Smooth muscle cell (in vitro differentiated cells): ENCODE results near the gene CBX2. TPM values are rescaled to one million over a fixed set of nuclear protein-coding genes. Genes with fewer than 3 reads are reported as not detected.
A peak's percentile ranks its signal among the peaks of the same experiment; 100 is the strongest.

Experiments
- DNase-seq: peaks from one replicate; lab custom pipeline; 2025; ENCODE audit not compliant: unreplicated experiment; lab: John Stamatoyannopoulos, UW
- H2AFZ ChIP-seq: fragments of 200-600 bp; sonication (generic); 2 replicates; pipeline ENCODE4 v1.6.0; 2016; ENCODE audit warnings: antibody characterized with exemption, low read depth, mild to moderate bottlenecking
- H3F3A ChIP-seq: fragments of 200-600 bp; sonication (generic); 2 replicates; pipeline ENCODE4 v1.6.0; 2017; ENCODE audit warnings: antibody characterized with exemption, low read depth
- H3K27ac ChIP-seq: fragments of 200-600 bp; sonication (generic); 2 replicates; pipeline ENCODE4 v1.5.1; 2016; ENCODE audit warnings: low read depth, mild to moderate bottlenecking
- H3K27me3 ChIP-seq: fragments of 200-600 bp; sonication (generic); 2 replicates; pipeline ENCODE4 v1.6.1; 2016; ENCODE audit warnings: low read depth, mild to moderate bottlenecking
- H3K36me3 ChIP-seq: fragments of 200-600 bp; sonication (generic); 2 replicates; pipeline ENCODE4 v1.5.1; 2016; ENCODE audit warnings: low read depth
- H3K4me1 ChIP-seq: fragments of 200-600 bp; sonication (generic); 2 replicates; pipeline ENCODE4 v1.5.1; 2016; ENCODE audit warnings: low read depth
- H3K4me2 ChIP-seq: fragments of 200-600 bp; sonication (generic); 2 replicates; pipeline ENCODE4 v1.6.0; 2016; ENCODE audit warnings: mild to moderate bottlenecking
- H3K4me3 ChIP-seq: fragments of 200-600 bp; sonication (generic); 2 replicates; pipeline ENCODE4 v1.5.1; 2016; ENCODE audit warnings: mild to moderate bottlenecking
- H3K79me2 ChIP-seq: fragments of 200-600 bp; sonication (generic); 2 replicates; pipeline ENCODE4 v1.6.0; 2016; ENCODE audit warnings: low read depth, mild to moderate bottlenecking
- H3K9ac ChIP-seq: fragments of 200-600 bp; sonication (generic); 2 replicates; pipeline ENCODE4 v1.6.0; 2016; ENCODE audit warnings: low read depth
- H3K9me3 ChIP-seq: fragments of 200-600 bp; sonication (generic); replicated peaks from 2 replicates; pipeline ENCODE4 v1.5.1; 2016; ENCODE audit warnings: low read depth
- H4K20me1 ChIP-seq: fragments of 200-600 bp; sonication (generic); 2 replicates; pipeline ENCODE4 v1.6.0; 2016; ENCODE audit warnings: low read depth
- CTCF ChIP-seq: fragments of 200-600 bp; sonication (generic); IDR thresholded peaks from 2 replicates; pipeline ENCODE4 v1.5.1; 2017; ENCODE audit warnings: borderline replicate concordance, mild to moderate bottlenecking, antibody characterized with exemption; ENCODE audit not compliant: insufficient read depth, poor library complexity, severe bottlenecking
- WGBS: methylation state at CpG from one replicate; pipeline ENCODE4 v1.1.7; 2016; ENCODE audit warnings: low lambda C conversion rate; 5-methylcytosine and 5-hydroxymethylcytosine counted together
- polyA plus RNA-seq: library from polyadenylated mRNA; unstranded; fragments of >200 nt; fragmentation: Nextera tagmentation; extraction: Ambion mirVana; gene quantifications from 2 replicates; pipeline ENCODE4 v1.2.1, GENCODE V29; 2016
- total RNA-seq: library from RNA; depleted of rRNA; stranded (reverse); fragments of >200 nt; gene quantifications from 2 replicates; pipeline ENCODE4 v1.2.3, GENCODE V29; 2014

CBX2 gene
- total and polyA plus RNA-seq, 2 experiments from 2014 or later = 4.0 to 10.1 TPM

- Histone ChIP-seq H3K36me3 (no peaks in the 10 kb centered on the region), H3K4me1 (peaks cover 50% of the 10 kb centered on the region), H3K27ac (no peak overlapping the region), H3K9me3 (no peaks in the 10 kb centered on the region), H3K4me2 (peak overlapping the region; percentile 97), H2AFZ (no peak overlapping the region), H3K79me2 (peaks cover 26% of the 10 kb centered on the region), H4K20me1 (peaks cover 64% of the 10 kb centered on the region), H3K4me3 (peak overlapping the region; percentile 66), H3F3A (peaks cover 5% of the 10 kb centered on the region), H3K27me3 (peaks cover 22% of the 10 kb centered on the region), H3K9ac (no peak overlapping the region)
- WGBS = 10% methylated on average over 18 of the region's 18 CpGs
- no peak for DNase-seq
- no peak for TF ChIP-seq CTCF
Measured at GRCh38 chr17:79836510-79836971, 58.6 kb downstream of the CBX2 start.

- no peak overlapping the region for H3K9ac ChIP-seq
- peak overlapping the region; percentile 66 for H3K4me3 ChIP-seq
- H3K9me3 ChIP-seq = no peaks in the 10 kb centered on the region
- 10% methylated on average over 40 of the region's 41 CpGs for WGBS
- peaks cover 29% of the 10 kb centered on the region for H3K27me3 ChIP-seq
- peak overlapping the region; percentile 56 for H3K27ac ChIP-seq
- H3K4me2 ChIP-seq = peak overlapping the region; percentile 97
- peaks cover 50% of the 10 kb centered on the region for H3K4me1 ChIP-seq
- DNase-seq = peak; percentile 39
- no peaks in the 10 kb centered on the region for H3K36me3 ChIP-seq
- peaks cover 12% of the 10 kb centered on the region for H3F3A ChIP-seq
- no peak for TF ChIP-seq CTCF
- H4K20me1 ChIP-seq = peaks cover 64% of the 10 kb centered on the region
- H2AFZ ChIP-seq = no peak overlapping the region
- H3K79me2 ChIP-seq = peaks cover 26% of the 10 kb centered on the region
Measured at GRCh38 chr17:79836972-79837887, 59.3 kb downstream of the CBX2 start.

Other genes starting within 250 kb of the CBX2 start
- gene RBFOX3, start 167.1 kb upstream of the CBX2 start, total RNA-seq = not detected in 2 replicates
- 0.16 and 0.39 TPM in 2 replicates for gene RBFOX3, start 167.1 kb upstream of the CBX2 start, polyA plus RNA-seq
- gene ENPP7, start 47.2 kb upstream of the CBX2 start, total RNA-seq = not detected in 2 replicates
- not detected in 2 replicates for gene ENPP7, start 47.2 kb upstream of the CBX2 start, polyA plus RNA-seq
- gene CBX8, start 18.9 kb downstream of the CBX2 start, total RNA-seq = 1.9 and 2.6 TPM in 2 replicates
- 4.3 and 9.0 TPM in 2 replicates for gene CBX8, start 18.9 kb downstream of the CBX2 start, polyA plus RNA-seq
- gene CBX4, start 61.3 kb downstream of the CBX2 start, total RNA-seq = 17.3 and 17.4 TPM in 2 replicates
- 44.6 and 47.2 TPM in 2 replicates for gene CBX4, start 61.3 kb downstream of the CBX2 start, polyA plus RNA-seq